ENCODE results near the gene ZDHHC1. TPM values are rescaled to one million over a fixed set of nuclear protein-coding genes. Genes with fewer than 3 reads are reported as not detected.

The ZDHHC1 gene
- total and polyA plus RNA-seq, 2 donors (not counting 3 experiments of a cell fraction or from before 2014, with no cell fraction given): 11.4 to 14.4 TPM

DNA sequence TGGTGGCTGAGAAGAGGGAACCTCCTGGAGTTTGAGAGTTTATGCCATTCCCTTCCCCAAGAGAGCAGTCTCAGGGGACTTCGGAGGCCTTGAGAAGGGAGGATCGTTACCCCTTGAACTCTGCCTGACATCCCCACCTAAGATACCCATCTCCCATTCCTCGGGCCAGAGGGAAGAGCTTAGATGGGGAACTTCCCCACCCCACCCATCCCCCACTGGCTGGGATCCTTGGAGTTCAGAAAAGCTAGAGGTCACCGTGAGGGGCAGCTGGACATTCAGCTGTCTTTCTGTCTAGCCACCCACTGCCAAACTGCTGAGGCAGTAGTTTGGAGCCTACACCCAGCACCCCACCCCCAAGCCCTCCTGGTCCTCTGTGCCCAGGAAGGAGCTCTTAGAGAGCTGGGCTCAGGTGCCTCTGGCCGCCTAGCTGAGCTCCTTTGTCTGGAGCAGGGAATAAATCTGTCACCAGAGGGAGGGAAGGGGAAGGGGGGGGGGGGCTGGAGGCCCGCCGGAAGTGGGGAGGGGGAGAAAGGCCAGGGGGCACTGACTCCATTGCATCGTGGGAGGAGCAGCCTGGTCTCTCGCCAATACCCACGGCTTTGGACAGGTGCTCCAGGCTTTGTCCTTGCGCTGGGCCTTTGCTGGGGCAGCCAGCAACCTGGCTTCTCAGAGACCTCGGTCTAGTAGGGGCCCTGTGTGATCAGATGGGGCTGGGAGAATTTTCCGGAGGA is 15.7 kb upstream of the ZDHHC1 start:
- DNase-seq (ENCODE audit: low read depth, low spot score) (no peak), FAIRE-seq (peak; percentile 55)
- no TSS peak for BruUV-seq (replicated peaks)
- Histone ChIP-seq H3K4me1 (ENCODE audit: control insufficient read depth, extremely low read depth, insufficient read depth, low read length) (peaks cover 8% of the 10 kb centered on the region), H3K27ac (ENCODE audit: insufficient read depth, low read depth, low read length) (no peak overlapping the region), H3K79me2 (ENCODE audit: control insufficient read depth, insufficient read depth, low read length) (no peaks in the 10 kb centered on the region), H3K4me2 (ENCODE audit: insufficient read depth, low read length) (peak overlapping the region; percentile 54), H3K9me3 (replicated peaks; ENCODE audit: control insufficient read depth, insufficient read depth, low read length) (no peaks in the 10 kb centered on the region), H2AFZ (ENCODE audit: low read depth, low read length) (peak overlapping the region; percentile 29), H3K36me3 (ENCODE audit: control insufficient read depth in 2 of 2, extremely low read depth in 1 of 2, insufficient read depth in 2 of 2, low read length in 2 of 2) (peaks cover 0 to 1% of the 10 kb centered on the region in 2 experiments), H3K9ac (replicated peaks; ENCODE audit: extremely low read depth, insufficient read depth, low read length) (no peak overlapping the region), H3K9me1 (replicated peaks; ENCODE audit: control insufficient read depth, extremely low read depth, insufficient read depth, low read length) (no peaks in the 10 kb centered on the region), H3K4me3 (replicated peaks in 1 of 3; ENCODE audit: insufficient read depth in 1 of 3, low read depth in 1 of 3, low read length in 3 of 3) (peak overlapping the region in 1 of 3 experiments; percentile 5), H4K20me1 (replicated peaks; ENCODE audit: control insufficient read depth, extremely low read depth, insufficient read depth, low read length) (no peaks in the 10 kb centered on the region), H3K27me3 (ENCODE audit: control insufficient read depth in 2 of 2, insufficient read depth in 2 of 2, low read length in 2 of 2) (peaks cover 16 to 17% of the 10 kb centered on the region in 2 experiments)
- dilution Hi-C loops (cut with MboI; ENCODE audit: extremely low pct_ligation_motif_present, low sequenced_read_pairs): no loop called here
- TF ChIP-seq, protein P1, sequence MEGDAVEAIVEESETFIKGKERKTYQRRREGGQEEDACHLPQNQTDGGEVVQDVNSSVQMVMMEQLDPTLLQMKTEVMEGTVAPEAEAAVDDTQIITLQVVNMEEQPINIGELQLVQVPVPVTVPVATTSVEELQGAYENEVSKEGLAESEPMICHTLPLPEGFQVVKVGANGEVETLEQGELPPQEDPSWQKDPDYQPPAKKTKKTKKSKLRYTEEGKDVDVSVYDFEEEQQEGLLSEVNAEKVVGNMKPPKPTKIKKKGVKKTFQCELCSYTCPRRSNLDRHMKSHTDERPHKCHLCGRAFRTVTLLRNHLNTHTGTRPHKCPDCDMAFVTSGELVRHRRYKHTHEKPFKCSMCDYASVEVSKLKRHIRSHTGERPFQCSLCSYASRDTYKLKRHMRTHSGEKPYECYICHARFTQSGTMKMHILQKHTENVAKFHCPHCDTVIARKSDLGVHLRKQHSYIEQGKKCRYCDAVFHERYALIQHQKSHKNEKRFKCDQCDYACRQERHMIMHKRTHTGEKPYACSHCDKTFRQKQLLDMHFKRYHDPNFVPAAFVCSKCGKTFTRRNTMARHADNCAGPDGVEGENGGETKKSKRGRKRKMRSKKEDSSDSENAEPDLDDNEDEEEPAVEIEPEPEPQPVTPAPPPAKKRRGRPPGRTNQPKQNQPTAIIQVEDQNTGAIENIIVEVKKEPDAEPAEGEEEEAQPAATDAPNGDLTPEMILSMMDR (IDR thresholded peaks at IDR 0.05; ENCODE audit: extremely low read depth in 1 of 2, insufficient read depth in 1 of 2, low read depth in 1 of 2, low read length in 2 of 2): no peak
- no peak for TF ChIP-seq JUN (IDR thresholded peaks at IDR 0.05; ENCODE audit: borderline replicate concordance, insufficient read depth, insufficient read length, low read depth)
- TF ChIP-seq, protein P2, sequence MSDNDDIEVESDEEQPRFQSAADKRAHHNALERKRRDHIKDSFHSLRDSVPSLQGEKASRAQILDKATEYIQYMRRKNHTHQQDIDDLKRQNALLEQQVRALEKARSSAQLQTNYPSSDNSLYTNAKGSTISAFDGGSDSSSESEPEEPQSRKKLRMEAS (IDR thresholded peaks at IDR 0.05; ENCODE audit: insufficient read depth, insufficient read length): no peak
- TF ChIP-seq FOS (IDR thresholded peaks at IDR 0.05; ENCODE audit: borderline replicate concordance, insufficient read depth, low read length): no peak
- no peak for TF ChIP-seq POLR2AphosphoS5 (IDR thresholded peaks at IDR 0.05; ENCODE audit: insufficient read depth, low read depth, low read length)
- TF ChIP-seq MYC (IDR thresholded peaks at IDR 0.05; ENCODE audit: low read depth, low read length): no peak
- no peak for TF ChIP-seq POLR2A (IDR thresholded peaks at IDR 0.05; ENCODE audit: low read depth, low read length)
- no peak for TF ChIP-seq GATA2 (IDR thresholded peaks at IDR 0.05; ENCODE audit: insufficient read depth, insufficient read length, low read depth, low read length)
- no peak for TF ChIP-seq EZH2 (IDR thresholded peaks at IDR 0.05; ENCODE audit: borderline replicate concordance, low read depth, low read length, severe bottlenecking)
- POLR2A ChIA-PET: interaction anchor here (0.6 to 0.7 kb wide), 2 partner anchors 409 to 497 kb away, joined by 3 to 8 read pairs; no protein-coding TSS in a partner anchor
- CTCF ChIA-PET: interaction anchor here (0.6 to 3.7 kb wide), 9 partner anchors 9 to 1745 kb away, joined by 3 to 25 read pairs (median 4); partner anchors contain the start of gene CES3
- intact Hi-C loops (cut with micrococcal nuclease): no loop called here
